Measurements from ENCODE around the gene MLXIPL. TPM values are rescaled to one million over a fixed set of nuclear protein-coding genes. Genes with fewer than 3 reads are reported as not detected.

The MLXIPL gene
- total and polyA plus RNA-seq, 2 of the 8 experiments (the other 6 are each of a cell fraction or from before 2014, with no cell fraction given) = 9.4 to 10.6 TPM

GRCh38 chr7:73642834-73643233 lies 18.5 kb upstream of the MLXIPL start:
- Histone ChIP-seq H2BK5ac (ENCODE audit: low read depth, low read length) (no peak overlapping the region), H4K5ac (ENCODE audit: insufficient read length, low read depth, low read length) (no peak overlapping the region), H3K23me2 (ENCODE audit: low read depth, low read length) (peaks cover 8% of the 10 kb centered on the region; the same call in 1 of the 2 replicates), H3K4me1 (replicated peaks in 1 of 4; ENCODE audit: control insufficient read depth in 3 of 4, insufficient read depth in 4 of 4, low read length in 3 of 4) (peaks cover 0 to 10% (median 7%) of the 10 kb centered on the region in 4 experiments; a peak in 5 of 7 replicates), H2BK15ac (ENCODE audit: low read length) (no peak overlapping the region), H2BK20ac (ENCODE audit: low read length) (no peak overlapping the region), H2BK12ac (ENCODE audit: low read depth, low read length) (no peak overlapping the region), H3K79me1 (ENCODE audit: low read depth, low read length) (no peaks in the 10 kb centered on the region), H2AK5ac (ENCODE audit: low read depth, low read length) (no peak overlapping the region), H3K9me3 (ENCODE audit: insufficient read depth in 2 of 2, low read depth in 1 of 2, low read length in 1 of 2) (no peaks in the 10 kb centered on the region; a peak in 1 of 4 replicates), H3K27ac (ENCODE audit: low read depth, low read length) (no peak overlapping the region), H4K91ac (replicated peaks; ENCODE audit: insufficient read length, low read length) (no peak overlapping the region), H3K27me3 (replicated peaks in 1 of 4; ENCODE audit: control insufficient read depth in 3 of 4, extremely low read depth in 1 of 4, insufficient read depth in 3 of 4, low read length in 3 of 4) (peaks cover 0 to 14% (median 10%) of the 10 kb centered on the region in 4 experiments; a peak in 5 of 7 replicates), H2AFZ (ENCODE audit: low read length) (no peak overlapping the region), H3K56ac (replicated peaks; ENCODE audit: insufficient read length, low read depth, low read length) (no peak overlapping the region), H3K4ac (replicated peaks; ENCODE audit: insufficient read length, low read depth, low read length) (no peak overlapping the region), H3K9ac (replicated peaks in 1 of 4; ENCODE audit: extremely low read depth in 1 of 4, low read depth in 3 of 4, low read length in 3 of 4) (no peak overlapping the region), H3K79me2 (ENCODE audit: control insufficient read depth in 1 of 2, insufficient read depth in 2 of 2, low read length in 2 of 2) (no peaks in the 10 kb centered on the region), H3K18ac (ENCODE audit: extremely low read depth, low read length) (no peak overlapping the region), H3K14ac (ENCODE audit: insufficient read length) (no peak overlapping the region), H4K20me1 (replicated peaks in 1 of 2; ENCODE audit: control insufficient read depth in 1 of 2, insufficient read depth in 2 of 2, low read length in 2 of 2) (no peaks in the 10 kb centered on the region), H3K4me2 (ENCODE audit: insufficient read depth in 1 of 2, low read depth in 2 of 2, low read length in 2 of 2) (no peak overlapping the region), H2BK120ac (replicated peaks; ENCODE audit: low read depth, low read length) (no peak overlapping the region), H3K23ac (ENCODE audit: insufficient read length) (no peak overlapping the region), H4K8ac (ENCODE audit: extremely low read depth, insufficient read depth, low read length) (peak overlapping the region; percentile 28; the same call in 1 of the 2 replicates), H3K4me3 (ENCODE audit: extremely low read depth in 1 of 4, insufficient read depth in 2 of 4, low read depth in 3 of 4, low read length in 4 of 4) (no peak overlapping the region), H3K36me3 (ENCODE audit: control insufficient read depth in 2 of 4, insufficient read depth in 4 of 4, low read length in 3 of 4) (no peaks in the 10 kb centered on the region)
- no peak for FAIRE-seq
- DNase-seq (ENCODE audit: low read depth in 1 of 2, low spot score in 2 of 2) = no peak
- WGBS, 2 experiments (ENCODE audit: extremely low coverage in 1 of 2, insufficient coverage in 1 of 2, insufficient read length in 1 of 2, insufficient replicate concordance in 2 of 2, low coverage in 1 of 2, low lambda C conversion rate in 2 of 2, missing lambda C conversion rate in 1 of 2) = 91% methylated on average over 2 of the region's 2 CpGs; no CpG with 5 or more reads in 1 of the 2 experiments
- ChIA-PET POLR2A (ENCODE audit: partially characterized antibody) (interaction anchor here (1.3 to 1.4 kb wide), 2 partner anchors 10 to 18 kb away, joined by 3 to 4 read pairs; partner anchors contain the start of gene MLXIPL), CTCF (ENCODE audit: partially characterized antibody) (interaction anchor here (0.9 to 8.4 kb wide), 5 partner anchors 10 to 83 kb away, joined by 4 to 86 read pairs (median 8); no protein-coding TSS in a partner anchor)
- no peak for TF ChIP-seq RXRA (IDR thresholded peaks at IDR 0.05; ENCODE audit: insufficient read depth, low read depth, low read length)
- no peak for TF ChIP-seq RBBP5 (IDR thresholded peaks at IDR 0.05; ENCODE audit: borderline replicate concordance, low read depth, low read length)
- TF ChIP-seq E2F6 (IDR thresholded peaks at IDR 0.05) = no peak
- no peak for TF ChIP-seq ATF2 (IDR thresholded peaks at IDR 0.05; ENCODE audit: low read length)
- TF ChIP-seq ASH2L (IDR thresholded peaks at IDR 0.05; ENCODE audit: low read length) = no peak
- no peak for TF ChIP-seq CTBP2 (IDR thresholded peaks at IDR 0.05; ENCODE audit: borderline replicate concordance, insufficient read depth, insufficient read length, low read length)
- no peak for TF ChIP-seq TAF1 (IDR thresholded peaks at IDR 0.05; ENCODE audit: low read depth, low read length)
